ENCODE results near the gene SNAP47.

SNAP47 gene

GRCh38 chr1:227785094-227785804 is 50.0 kb downstream of the SNAP47 start:
- no peak for DNase-seq (ENCODE audit: low spot score)

GRCh38 chr1:227785805-227786671 is 50.8 kb downstream of the SNAP47 start:
- no peak for DNase-seq (ENCODE audit: low spot score)

GRCh38 chr1:227786673-227787512 is 51.7 kb downstream of the SNAP47 start:
- DNase-seq (ENCODE audit: low spot score) = no peak

- DNase-seq (ENCODE audit: low spot score) = peak; percentile 95
Observed at GRCh38 chr1:227787513-227788270, 52.5 kb downstream of the SNAP47 start.

GRCh38 chr1:227788271-227789083 is 53.2 kb downstream of the SNAP47 start:
- peak; percentile 46 for DNase-seq (ENCODE audit: low spot score)

GRCh38 chr1:227789084-227790033 is 54.1 kb downstream of the SNAP47 start:
- peak; percentile 31 for DNase-seq (ENCODE audit: low spot score)

GRCh38 chr1:227790034-227790400 is 54.8 kb downstream of the SNAP47 start:
- DNase-seq (ENCODE audit: low spot score) = no peak

- no peak for DNase-seq (ENCODE audit: low spot score)
Observed at GRCh38 chr1:227790868-227791267, 55.6 kb downstream of the SNAP47 start.

GRCh38 chr1:227791425-227792143 is 56.3 kb downstream of the SNAP47 start:
- DNase-seq (ENCODE audit: low spot score) = no peak

GRCh38 chr1:227792216-227793078 is 57.2 kb downstream of the SNAP47 start:
- DNase-seq (ENCODE audit: low spot score) = no peak

GRCh38 chr1:227793079-227793947 is 58.1 kb downstream of the SNAP47 start:
- no peak for DNase-seq (ENCODE audit: low spot score)

- DNase-seq (ENCODE audit: low spot score) = peak; percentile 93
Observed at GRCh38 chr1:227793948-227794816, 58.9 kb downstream of the SNAP47 start.

GRCh38 chr1:227794817-227795192 is 59.6 kb downstream of the SNAP47 start:
- no peak for DNase-seq (ENCODE audit: low spot score)

GRCh38 chr1:227795732-227796131 is 60.5 kb downstream of the SNAP47 start:
- no peak for DNase-seq (ENCODE audit: low spot score)

GRCh38 chr1:227796359-227796915 is 61.2 kb downstream of the SNAP47 start:
- DNase-seq (ENCODE audit: low spot score) = no peak

GRCh38 chr1:227797144-227797543 is 61.9 kb downstream of the SNAP47 start:
- no peak for DNase-seq (ENCODE audit: low spot score)
